H4 (cell line): ENCODE measurements around the gene CCDC17. TPM values are rescaled to one million over a fixed set of nuclear protein-coding genes. Genes with fewer than 3 reads are reported as not detected.

Experiments
- DNase-seq: peaks from one replicate; pipeline ENCODE4 v3.0.0-alpha.2; 2015; ENCODE audit warnings: low spot score
- total RNA-seq: library from RNA; depleted of rRNA; stranded (reverse); fragments of >200 nt; shearing (Covaris generic); gene quantifications from 2 replicates; pipeline ENCODE4 v1.2.3, GENCODE V29; 2014; rRNA removed

The CCDC17 gene
- 0.27 TPM in 1 of 2 replicates, not detected in the other for total RNA-seq

GRCh38 chr1:45623972-45624371 is at the start of gene CCDC17:
TSS of gene CCDC17 (minus strand) at chr1:45624054. CDS start at chr1:45623909, 145 bp downstream.
- no peak for DNase-seq

DNA sequence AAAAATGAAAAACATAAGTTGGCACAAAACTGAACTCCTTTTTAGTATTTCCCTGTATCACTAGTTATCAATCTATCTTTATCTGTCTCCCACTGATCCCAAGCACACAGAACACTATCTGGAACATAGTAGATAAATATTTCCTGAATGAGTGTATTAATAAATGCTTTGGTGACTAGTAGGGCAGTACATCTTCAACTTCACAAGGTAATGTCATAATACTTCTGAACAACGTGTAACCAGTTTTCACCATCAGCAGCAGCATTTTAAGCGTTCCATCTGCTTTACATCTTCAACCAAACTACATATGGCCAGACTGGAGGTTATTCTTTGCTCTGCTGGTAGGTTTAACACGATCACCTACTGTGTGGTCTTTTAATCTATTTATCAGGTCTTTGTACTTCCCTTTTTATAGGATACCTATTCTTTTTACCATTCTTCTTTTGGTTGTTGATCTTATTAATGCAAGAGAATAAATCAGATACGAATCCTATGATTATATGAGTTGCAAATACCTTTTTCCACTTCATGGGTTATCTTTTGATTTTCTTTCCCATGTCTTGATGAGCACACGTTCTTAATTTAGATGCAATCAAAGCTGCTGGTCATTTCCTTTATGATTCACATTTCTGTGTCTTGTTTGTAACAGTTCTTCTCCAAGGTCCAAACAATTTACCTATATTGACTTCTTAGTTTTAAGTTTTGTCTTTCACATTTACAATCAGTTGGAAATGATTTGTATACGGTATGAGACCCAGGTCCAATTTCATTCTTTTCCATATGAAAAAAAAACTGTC is 46.2 kb upstream of the CCDC17 start:
- no peak for DNase-seq

DNA sequence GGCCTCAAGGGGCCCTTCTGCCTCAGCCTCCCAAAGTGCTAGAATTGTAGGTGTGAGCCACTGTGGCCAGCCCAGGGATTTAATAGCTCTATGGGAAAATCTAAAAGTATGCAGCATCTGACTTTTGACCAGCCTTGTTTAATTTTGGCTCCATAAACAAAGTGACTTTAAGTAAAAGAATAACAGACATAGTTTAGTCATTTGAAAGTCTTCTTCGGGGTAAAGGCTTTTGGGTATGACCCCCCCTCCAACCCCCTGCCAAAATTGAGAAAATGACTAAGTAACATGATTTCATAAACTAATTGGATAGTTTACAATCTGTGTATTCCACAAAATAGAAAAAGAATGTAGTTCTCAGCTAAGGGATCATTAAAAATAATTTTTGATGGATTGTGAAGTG is 45.5 kb upstream of the CCDC17 start:
- DNase-seq: no peak

DNA sequence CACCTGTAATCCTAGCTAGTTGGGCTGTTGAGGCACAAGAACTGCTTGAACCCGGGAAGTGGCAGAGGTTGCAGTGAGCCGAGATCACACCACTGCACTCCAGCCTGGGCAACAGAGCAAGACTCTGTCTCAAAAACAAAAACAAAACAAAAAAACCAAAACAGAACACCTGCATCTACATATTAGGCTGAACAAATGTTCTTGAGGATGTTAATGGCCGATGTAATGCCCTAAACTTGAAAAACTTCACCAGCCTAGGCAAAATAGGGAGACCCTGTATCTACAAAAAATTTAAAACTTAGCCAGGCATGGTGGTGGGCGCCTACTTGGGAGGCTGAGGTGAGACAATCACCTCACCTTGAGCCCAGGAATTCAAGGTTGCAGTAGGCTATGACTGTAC is 44.7 kb upstream of the CCDC17 start:
- no peak for DNase-seq

DNA sequence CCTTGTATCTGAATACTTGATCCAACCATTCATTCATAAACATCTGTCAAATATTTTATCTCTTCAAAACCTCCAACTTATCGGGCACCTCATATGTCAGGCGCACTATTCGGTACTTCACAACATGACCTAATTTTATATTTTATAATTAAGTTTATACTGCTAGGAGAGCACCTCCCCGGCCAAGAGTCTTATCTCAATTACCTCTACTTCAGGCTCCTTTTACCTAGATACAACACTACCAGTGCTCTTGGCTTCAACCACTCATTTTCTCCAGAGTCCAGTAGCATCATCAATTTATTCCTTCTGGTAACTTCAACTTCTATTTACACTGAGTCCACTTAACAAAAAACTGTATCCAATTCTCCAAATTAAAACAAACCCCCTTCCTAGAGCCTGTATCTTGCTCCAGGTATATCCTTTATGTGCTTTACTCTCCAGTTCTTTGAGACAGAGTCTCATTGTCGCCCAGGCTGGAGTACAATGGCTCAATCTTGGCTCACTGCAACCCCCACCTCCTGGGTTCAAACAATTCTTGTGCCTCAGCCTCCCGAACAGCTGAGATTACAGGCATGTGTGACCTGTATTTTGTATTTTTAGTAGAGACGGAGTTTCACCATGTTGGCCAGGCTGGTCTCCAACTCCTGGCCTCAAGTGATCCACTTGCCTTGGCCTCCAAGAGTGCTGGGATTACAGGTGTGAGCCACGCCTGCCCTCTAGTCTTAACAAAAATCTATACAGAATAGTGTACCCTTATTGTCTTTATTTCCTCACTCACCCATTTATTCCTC is 43.7 kb upstream of the CCDC17 start:
- no peak for DNase-seq

GRCh38 chr1:45666836-45667235 is 43.0 kb upstream of the CCDC17 start:
- no peak for DNase-seq

GRCh38 chr1:45660336-45660735 is 36.5 kb upstream of the CCDC17 start:
- DNase-seq: no peak

GRCh38 chr1:45659222-45659621 is 35.4 kb upstream of the CCDC17 start:
- DNase-seq: no peak

DNA sequence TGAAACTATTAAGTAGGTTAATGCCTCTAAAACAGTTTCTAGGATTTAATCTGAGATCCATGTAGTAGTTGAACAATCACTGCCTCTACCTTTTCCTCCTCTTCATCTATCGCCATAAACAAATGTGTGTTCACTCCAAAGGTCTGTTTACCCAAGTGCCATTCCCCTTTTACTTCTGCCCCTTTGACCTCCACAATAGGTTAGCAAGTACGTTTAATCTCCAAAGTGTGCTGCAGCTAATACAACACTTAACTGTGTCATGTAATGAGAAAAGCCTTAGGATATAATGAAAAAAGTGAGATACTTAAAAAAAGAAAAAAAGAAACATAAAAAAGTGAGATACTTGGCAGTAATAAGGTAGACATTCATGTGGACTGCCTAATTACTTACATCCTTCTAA is 34.3 kb upstream of the CCDC17 start:
- no peak for DNase-seq

DNA sequence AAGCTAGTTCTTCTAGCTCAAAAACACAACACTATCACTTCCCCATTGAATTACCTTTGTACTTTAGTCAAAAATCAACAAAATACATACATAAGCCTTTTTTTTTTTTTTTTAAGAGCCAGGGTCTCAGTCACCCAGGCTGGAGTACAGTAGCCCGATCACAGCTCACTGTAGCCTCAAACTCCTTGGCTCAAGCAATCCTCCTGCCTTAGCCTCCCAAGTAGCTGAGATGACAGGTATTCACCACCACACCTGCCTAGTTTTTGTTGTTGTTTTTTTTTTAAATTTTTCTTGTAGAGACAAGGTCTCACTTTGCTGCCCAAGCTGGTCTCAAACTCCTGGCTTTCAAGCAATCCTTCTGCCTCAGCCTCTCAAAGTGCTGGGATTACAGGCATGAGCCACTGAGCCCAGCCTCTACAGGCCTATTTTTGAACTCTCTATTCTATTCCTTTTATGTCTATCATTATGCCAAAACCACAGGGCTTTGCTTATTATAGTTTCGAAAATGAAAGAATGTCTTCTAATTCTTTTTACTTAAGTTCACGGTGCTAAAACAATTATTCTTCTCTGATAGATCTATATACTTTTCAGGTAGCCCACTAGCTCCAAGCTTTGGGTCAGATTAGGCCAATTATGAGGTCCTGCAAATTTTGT is 32.8 kb upstream of the CCDC17 start:
- DNase-seq: no peak

GRCh38 chr1:45654540-45655280 is 30.9 kb upstream of the CCDC17 start:
- no peak for DNase-seq

DNA sequence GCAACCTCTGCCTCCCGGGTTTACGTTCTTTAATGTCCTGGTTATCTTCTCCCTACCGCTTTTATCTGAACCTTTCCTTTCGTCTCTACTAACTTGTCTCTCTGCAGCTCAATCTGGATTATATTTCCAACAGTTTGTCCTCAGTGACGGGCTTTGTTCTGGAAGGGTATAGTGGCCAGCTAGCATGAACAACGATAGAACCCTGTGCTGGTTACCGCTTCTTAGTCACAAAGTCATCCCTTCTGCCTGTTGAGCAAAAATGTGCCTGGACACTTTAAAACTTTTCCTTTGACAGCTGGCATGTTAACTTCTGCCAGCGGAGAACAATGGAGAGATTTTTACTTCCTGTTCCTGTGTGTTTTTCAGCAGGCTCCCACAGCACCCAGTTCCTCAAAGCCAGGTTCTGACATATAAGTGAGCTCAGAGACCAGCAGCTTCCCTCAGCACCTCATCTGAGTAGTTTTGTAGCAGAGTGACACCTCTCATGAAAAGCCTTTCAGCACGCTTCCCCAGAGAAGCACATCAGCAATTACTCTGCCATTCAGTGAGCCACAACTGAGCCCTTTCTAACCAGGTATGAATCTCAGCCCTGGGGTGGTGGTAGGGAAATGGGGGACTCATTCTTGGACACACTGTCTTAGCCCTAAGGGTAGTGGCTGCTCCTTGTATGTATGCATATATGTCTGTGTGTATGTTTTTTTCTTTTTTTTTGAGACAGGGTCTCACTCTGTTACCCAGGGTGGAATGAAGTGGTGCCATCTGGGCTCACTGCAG is 23.6 kb upstream of the CCDC17 start:
- no peak for DNase-seq

- DNase-seq: no peak
Measured at GRCh38 chr1:45644661-45645060, 20.8 kb upstream of the CCDC17 start.

- no peak for DNase-seq
Measured at GRCh38 chr1:45643978-45644377, 20.1 kb upstream of the CCDC17 start.

- no peak for DNase-seq
Measured at GRCh38 chr1:45643321-45643720, 19.5 kb upstream of the CCDC17 start.

- DNase-seq: no peak
Measured at GRCh38 chr1:45640293-45640692, 16.4 kb upstream of the CCDC17 start.

DNA sequence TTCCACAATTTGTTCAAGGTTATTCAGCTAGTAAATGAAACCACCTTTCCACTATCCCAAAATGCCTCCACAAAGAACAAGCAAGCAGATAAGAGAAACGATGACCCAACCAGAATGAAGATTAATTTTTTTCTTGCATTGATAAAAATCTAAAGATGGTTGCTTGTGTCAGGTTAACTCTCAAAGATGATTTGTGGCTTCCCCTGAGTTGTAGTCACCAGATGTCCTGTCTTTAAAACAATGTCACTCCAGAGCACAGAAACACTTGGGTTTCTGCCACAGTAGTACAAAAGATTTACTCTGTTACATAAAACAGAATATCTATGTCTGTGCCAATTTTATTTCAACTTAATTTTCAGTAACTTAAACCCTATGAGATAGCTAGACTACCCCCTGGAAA is 11.4 kb upstream of the CCDC17 start:
- no peak for DNase-seq

- no peak for DNase-seq
Measured at GRCh38 chr1:45630429-45630828, 6.6 kb upstream of the CCDC17 start.

GRCh38 chr1:45629035-45629434 is 5.2 kb upstream of the CCDC17 start:
- DNase-seq: no peak

DNA sequence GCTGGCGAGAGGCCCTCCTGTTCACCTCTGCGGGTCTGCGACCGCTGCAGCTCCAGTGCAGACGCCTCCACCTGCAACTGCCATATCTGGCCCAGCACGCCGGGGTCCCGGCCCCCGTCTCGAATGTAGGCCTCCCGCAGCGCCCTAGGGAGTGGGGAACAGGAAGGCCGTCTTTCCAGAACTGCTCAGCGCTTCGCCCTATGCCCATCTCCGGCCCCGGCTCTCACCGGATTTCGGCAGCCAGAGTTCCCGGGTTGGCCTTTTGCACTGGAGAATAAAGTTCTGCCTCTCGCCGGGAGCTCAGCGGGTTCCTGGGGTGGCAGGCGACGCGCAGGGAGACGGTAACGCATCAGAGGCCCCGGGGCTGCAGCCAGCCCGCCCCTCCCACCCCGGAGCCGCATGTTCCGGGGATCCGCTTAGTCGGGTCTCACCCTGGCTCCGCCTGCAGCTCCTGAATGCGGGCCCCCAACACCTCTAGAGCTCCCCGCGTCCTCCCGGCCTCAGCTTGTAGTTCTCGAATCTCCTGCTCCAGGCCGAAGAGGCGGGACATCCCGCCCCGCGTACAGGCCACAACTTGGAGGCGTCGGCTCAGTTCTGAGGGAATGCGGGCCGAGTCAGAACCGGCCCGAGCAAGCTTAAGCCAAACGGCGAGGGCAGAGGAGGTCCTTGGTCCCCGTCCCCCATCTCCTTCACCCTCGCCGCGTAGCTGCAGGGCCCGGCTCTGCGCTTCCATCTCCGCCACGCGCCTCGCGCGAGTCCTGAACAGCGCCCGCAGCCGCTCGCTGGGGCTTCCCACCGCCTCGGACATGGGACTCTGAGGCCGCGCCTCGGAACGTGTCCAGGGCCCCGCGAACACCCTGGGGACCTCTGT is 1.1 kb downstream of the CCDC17 start:
- no peak for DNase-seq
